GM19025 (cell line): ENCODE data around the gene ZSCAN5B.
"Not testable (repeated sequence)": the region's sequence is repeated elsewhere in the genome, so short reads cannot be mapped to it uniquely, and the experiment has no call there.

Experiments used
- ATAC-seq: cut with Tn5 transposase; IDR thresholded peaks from one replicate; pipeline ENCODE4 v1.9.1; 2021; ENCODE audit warnings: mild to moderate bottlenecking, low read depth, moderate library complexity; ENCODE audit not compliant: unreplicated experiment

The ZSCAN5B gene

GRCh38 chr19:56176310-56176709 is 21.3 kb downstream of the ZSCAN5B start:
- ATAC-seq, result not testable (repeated sequence)

DNA sequence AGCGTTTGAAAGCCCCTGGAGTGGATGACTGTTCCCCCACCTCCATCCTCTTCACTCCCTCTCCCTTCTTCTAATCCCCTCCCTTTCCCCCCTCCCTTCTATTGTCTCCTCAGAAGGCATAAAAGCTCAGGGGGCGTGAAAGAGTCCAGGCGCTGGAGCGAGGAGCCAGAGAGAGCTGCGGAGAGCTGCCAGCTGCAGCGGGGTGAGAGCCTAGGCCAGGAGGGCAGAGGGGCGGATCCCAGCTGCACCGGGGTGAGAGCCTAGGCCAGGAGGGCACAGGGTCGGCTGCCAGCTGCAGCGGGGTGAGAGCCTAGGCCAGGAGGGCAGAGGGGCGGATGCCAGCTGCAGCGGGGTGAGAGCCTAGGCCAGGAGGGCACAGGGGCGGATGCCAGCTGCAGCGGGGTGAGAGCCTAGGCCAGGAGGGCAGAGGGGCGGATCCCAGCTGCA is 21.7 kb downstream of the ZSCAN5B start, which contains the start of gene GALP:
TSS of gene GALP (plus strand) at position 148 of the 447 bp plus-strand sequence. CDS start 1,101 bp downstream, outside the sequence.
- ATAC-seq, result not testable (repeated sequence)

DNA sequence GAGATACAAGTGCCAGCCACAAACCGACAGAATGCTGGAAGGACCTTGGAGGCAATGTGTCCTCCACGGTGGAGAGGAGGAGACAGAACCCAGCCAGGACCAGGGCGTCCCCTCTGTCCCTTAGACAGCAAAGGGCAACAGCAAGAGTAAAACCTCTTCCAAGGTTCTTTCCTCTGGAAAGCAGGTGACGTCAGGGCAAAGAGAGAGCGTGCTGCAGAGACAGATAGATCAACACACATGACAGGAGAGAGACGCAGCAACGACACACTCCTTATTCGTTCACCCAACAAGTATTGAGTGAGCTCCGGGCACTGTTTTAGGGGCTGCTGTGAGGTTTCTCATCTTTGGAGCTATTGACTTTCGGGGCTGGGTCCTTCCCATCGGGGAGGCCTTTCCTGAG is 23.0 kb downstream of the ZSCAN5B start:
- no peak for ATAC-seq

- ATAC-seq, result no peak
These were observed 23.5 kb downstream of the ZSCAN5B start for GRCh38 chr19:56174086-56174485.

DNA sequence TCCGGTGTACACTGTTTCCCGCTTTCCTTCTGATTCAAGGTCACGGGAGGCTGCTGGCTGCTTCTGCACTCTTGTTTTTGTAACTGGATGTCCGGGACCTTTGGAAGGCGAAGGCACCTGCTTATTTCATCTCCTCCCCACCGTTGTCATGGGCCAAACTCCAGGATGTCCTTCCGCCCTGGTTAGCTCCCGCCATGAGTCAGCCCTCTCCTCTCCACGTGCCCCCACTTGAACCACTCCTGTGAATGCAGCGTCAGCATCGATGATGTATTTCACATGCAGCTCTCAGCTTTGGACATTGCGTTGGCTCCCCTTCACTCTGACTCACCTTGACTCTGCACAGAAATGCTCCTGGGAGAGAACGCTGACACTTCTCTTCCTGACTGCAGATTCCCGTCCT is 27.3 kb downstream of the ZSCAN5B start:
- ATAC-seq, result no peak

- ATAC-seq, result no peak
These were observed 30.5 kb downstream of the ZSCAN5B start for GRCh38 chr19:56167064-56167578.

DNA sequence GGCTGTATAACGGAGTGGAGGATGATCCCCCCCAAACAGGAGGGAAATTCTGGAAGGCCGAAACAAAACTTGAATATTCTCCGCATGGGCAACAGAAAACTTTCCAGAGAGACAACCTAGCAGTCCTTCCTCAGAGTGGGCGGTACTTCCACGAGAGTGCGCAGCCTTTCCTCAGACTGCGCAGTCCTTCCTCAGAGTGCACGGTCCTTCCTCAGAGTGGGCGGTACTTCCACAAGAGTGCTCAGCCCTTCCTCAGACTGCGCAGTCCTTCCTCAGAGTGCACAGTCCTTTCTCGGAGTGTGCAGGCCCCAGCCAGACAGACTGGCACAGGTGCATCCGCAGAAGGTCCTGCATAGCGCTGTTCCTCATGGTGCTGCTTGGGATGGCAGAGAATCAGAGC is 34.5 kb downstream of the ZSCAN5B start:
- no peak for ATAC-seq

DNA sequence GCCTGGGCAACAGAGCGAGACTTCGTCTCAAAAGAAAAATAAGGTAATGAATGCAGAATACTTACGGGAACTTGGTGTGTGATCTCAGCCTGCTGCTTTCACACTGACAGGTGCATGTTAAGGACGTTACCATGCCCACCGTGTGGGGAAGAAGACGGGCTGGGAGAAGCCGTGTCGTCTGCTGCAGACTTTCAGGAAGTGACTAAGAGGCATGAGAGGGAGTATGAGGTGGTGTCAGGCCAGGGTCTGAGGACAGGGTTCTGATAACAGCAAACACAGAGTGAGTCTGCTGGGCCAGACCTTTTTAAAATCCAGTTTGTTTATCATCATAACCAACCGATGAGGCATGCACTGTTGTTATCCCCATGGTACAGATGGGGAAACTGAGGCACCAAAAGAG is 35.3 kb downstream of the ZSCAN5B start:
- ATAC-seq, result no peak

- ATAC-seq, result no peak
These were observed 36.0 kb downstream of the ZSCAN5B start for GRCh38 chr19:56161534-56161933.

DNA sequence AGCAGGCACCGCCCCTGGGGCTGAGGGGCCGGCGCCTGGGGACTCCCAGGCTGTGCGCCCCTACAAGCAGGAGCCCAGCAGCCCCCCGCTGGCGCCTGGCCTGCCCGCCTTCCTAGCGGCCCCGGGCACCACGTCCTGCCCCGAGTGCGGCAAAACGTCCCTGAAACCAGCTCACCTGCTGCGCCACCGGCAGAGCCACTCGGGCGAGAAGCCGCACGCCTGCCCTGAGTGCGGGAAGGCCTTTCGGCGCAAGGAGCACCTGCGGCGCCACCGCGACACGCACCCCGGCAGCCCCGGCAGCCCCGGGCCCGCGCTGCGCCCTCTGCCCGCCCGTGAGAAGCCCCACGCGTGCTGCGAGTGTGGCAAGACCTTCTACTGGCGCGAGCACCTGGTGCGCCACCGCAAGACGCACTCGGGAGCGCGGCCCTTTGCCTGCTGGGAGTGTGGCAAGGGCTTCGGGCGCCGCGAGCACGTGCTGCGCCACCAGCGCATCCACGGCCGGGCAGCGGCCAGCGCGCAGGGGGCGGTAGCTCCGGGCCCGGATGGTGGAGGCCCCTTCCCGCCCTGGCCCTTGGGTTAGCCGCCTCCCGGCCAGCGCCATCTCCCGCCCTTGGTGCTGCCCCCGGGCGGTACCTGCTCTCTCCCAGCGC is 37.8 kb downstream of the ZSCAN5B start:
- ATAC-seq, result no peak

- no peak for ATAC-seq
These were observed 38.5 kb downstream of the ZSCAN5B start for GRCh38 chr19:56159009-56159559.

GRCh38 chr19:56158170-56158757 is 39.3 kb downstream of the ZSCAN5B start:
- ATAC-seq, result no peak

DNA sequence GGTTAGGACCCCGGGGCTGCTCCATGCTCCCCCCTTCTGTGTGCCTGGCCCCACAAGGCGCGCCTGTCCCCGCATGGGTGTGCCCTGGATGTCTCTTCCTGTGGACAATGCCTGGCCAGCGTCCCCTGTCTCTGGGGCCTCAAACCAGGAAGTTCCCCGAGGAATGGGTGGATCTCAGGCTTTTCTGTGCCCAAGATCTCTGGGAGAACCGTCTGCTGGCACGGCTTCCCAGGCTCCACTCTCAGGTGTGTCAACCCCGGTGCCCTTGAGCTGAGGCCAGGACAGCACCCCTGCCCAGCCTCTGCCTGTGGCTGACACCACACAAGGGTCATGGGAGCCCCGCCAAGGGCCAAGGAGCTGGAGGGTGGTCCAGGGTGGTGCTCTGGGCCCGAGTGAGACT is 40.8 kb downstream of the ZSCAN5B start:
- no peak for ATAC-seq

DNA sequence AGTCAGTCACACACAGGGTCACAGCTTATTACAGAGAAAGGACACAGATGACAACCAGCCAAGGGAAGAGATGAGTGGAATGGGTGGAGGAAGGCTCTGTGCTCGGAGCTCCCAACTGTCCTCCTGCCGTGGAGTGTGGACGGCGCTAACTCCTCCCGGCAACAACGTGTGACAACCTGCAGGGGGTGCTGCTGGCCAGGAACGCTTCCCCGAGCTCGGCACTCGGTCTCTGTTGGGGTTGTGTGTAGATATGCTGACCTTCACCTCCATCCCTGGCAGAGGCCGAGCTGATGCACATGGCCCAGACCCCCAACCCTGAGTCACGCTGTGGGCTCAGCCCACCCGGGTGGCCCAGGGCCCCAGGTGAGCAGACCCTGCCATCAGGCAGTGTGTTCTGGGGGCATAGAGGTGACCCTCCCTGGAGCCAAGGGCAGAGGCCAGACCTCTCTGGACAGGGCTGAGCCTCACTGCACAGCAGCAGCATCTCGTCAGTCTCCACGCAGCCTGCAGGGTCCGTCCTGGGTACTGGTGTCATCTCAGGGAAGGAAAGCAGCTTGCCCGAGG is 42.4 kb downstream of the ZSCAN5B start:
- ATAC-seq, result no peak

DNA sequence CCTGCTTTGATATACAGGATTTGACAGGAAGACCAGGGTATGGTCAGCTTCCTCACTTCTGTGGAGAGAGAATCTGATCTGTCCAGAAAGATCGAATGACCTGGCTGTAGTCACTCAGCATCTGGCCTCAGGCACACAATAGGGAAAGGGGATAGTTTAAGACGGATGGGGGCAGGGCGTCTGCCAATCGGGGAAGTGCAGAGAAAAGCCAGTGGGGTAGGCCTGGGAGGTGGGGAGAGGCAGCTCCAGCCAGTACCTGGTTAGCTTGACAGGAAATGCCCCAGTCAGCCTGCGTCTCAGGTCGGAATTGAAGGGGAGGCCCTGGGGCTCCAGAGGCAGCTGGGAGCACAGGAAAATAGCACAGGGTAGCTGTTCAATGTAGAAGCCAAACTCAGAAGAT is 44.1 kb downstream of the ZSCAN5B start:
- ATAC-seq, result no peak

GRCh38 chr19:56152644-56153043 is 44.9 kb downstream of the ZSCAN5B start:
- no peak for ATAC-seq

- ATAC-seq, result no peak
These were observed 47.2 kb downstream of the ZSCAN5B start for GRCh38 chr19:56150358-56150757.

- ATAC-seq, result no peak
These were observed 47.9 kb downstream of the ZSCAN5B start for GRCh38 chr19:56149656-56150038.

DNA sequence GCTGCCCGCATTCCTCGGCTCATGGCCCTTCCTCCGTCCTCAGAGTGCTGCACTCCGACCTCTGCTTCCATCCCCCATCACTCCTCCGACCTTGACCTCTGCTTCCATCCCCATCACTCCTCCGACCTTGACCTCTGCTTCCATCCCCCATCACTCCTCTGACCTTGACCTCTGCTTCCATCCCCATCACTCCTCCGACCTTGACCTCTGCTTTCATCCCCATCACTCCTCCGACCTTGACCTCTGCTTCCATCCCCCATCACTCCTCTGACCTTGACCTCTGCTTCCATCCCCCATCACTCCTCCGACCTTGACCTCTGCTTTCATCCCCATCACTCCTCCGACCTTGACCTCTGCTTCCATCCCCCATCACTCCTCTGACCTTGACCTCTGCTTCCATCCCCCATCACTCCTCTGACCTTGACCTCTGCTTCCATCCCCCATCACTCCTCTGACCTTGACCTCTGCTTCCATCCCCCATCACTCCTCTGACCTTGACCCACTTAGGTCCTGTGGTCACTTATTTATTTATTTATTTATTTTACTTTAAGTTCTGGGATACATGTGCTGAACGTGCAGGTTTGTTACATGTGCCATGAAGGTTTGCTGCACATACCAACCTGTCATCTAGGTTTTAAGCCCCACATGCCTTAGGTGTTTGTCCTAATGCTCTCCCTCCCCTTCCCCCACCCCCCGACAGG is 48.5 kb downstream of the ZSCAN5B start:
- ATAC-seq, result not testable (repeated sequence)

- no peak for ATAC-seq
These were observed 49.5 kb downstream of the ZSCAN5B start for GRCh38 chr19:56148096-56148495.

DNA sequence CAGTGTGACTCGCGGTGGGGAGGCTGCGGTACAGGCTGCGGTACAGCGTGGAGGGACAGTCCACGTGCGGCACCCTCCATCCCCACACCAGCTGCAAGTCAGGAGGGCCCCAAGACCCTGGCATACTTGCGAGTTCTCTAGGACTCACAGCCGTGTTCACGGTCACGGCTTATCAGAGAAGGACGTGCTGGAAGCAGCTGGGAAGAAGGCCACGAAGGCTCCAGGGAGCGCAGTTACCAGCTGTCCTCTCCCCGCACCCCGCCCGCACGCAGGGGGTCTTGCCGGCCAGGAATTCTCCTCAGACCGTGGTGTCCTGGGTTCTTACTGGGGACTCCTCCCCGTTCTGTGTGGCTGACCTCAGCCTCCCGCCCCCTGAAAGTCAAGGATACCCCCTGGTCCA is 50.3 kb downstream of the ZSCAN5B start:
- ATAC-seq, result no peak
